T-helper 2 cell treated with Interferon-gamma antibody and Interleukin-4, amounts not matched to agents 100 ng/mL and 5 ng/mL, for 36 hours (primary cell): ENCODE results near the gene SLC46A2. TPM values are rescaled to one million over a fixed set of nuclear protein-coding genes. Genes with fewer than 3 reads are reported as not detected.

Experiments
- intact Hi-C: fragments of 100-400 bp; cut with micrococcal nuclease; formaldehyde crosslinking; loops from one replicate; pipeline ENCODE4 v1.15.1; 2023
- total RNA-seq: library from RNA; stranded (reverse); gene quantifications from 2 replicates; pipeline ENCODE4 v1.2.3, GENCODE V29; 2022

Gene SLC46A2
- total RNA-seq, 1 donor from 2014 or later, result not detected

DNA sequence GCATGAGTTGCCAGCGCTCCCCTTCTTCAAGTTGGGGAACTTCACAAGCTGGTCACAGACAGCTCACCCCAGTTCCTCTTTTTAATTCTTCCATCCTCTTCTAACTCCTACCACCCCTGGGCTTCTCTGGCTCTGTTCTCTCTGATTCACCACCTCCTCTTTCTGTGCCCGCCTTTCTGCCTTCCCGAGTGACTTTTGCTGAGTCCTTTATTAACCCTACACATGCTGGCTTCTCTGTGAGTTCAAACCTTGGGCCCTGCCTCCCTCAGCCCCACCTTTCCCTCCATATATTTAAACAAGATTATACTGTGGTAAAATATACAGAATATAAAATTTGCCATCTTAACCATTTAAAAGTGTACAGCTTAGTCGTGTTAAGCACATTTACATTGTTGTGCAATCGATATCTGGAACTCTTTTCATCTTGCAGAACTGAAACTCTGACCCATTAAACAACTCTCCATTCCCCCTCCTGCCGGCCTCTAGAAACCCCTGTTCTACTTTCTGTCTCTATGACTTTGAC is 32.0 kb downstream of the SLC46A2 start:
- intact Hi-C loops, result no loop called here

DNA sequence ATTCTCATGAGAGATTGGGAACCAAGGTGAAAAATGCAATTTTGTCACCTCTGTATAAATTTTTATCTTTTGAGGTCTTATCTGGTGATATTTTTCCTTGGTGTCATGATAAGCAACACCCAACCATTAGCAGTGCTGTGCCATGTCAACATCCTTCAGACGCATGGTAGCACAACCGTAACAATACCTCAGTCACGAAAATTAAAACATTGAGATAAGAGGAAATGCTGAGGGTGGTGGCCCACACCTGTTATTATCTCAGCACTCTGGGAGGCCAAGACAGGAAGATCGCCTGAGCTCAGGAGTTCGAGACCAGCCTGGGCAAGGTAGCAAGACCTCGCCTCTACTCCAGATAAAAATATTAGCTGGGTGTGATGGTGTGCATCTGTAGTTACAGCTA is 32.7 kb downstream of the SLC46A2 start:
- intact Hi-C loops, result no loop called here

GRCh38 chr9:112856843-112857242 is 33.8 kb downstream of the SLC46A2 start:
- intact Hi-C loops, result no loop called here

GRCh38 chr9:112856200-112856599 is 34.5 kb downstream of the SLC46A2 start:
- intact Hi-C loops, result no loop called here

GRCh38 chr9:112854657-112855056 is 36.0 kb downstream of the SLC46A2 start:
- intact Hi-C loops, result no loop called here

- intact Hi-C loops, result no loop called here
Measured at GRCh38 chr9:112853882-112854585, 36.6 kb downstream of the SLC46A2 start.

DNA sequence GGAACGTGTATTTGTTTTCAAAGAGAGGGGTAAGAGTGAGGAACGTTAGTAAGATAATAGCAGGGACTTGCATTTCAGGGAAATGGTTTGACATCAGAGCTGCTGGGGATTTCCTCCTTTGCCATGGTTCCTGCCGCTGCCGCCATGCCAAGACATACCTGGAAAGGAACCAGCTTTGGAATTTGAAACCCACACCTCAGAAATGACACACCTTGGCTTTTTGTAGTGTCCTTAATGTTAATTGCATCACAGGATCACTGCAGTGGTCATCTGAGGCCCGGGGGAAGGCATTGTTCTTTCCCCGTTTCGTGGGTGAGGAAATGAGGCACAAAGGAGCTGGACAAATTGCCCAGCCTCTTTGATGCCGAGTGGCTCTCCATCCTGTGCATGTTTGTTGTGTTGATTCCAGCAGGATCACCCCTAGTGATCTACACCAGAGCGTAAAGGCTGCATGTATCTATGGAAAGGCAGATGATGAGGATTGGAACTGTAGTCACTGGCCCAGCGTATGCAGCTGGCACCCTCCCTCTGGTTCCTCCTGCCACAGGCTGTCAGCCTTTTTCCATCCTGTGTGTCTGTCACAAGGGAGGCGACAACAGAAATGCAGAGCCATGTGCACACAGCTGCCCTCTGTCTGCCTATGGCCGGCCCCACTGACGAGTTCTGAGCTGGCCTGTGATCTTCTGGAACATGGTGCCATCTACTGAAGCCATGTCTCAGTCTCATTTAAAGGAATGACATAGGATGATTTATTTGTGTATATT is 37.8 kb downstream of the SLC46A2 start:
- intact Hi-C loops, result no loop called here

DNA sequence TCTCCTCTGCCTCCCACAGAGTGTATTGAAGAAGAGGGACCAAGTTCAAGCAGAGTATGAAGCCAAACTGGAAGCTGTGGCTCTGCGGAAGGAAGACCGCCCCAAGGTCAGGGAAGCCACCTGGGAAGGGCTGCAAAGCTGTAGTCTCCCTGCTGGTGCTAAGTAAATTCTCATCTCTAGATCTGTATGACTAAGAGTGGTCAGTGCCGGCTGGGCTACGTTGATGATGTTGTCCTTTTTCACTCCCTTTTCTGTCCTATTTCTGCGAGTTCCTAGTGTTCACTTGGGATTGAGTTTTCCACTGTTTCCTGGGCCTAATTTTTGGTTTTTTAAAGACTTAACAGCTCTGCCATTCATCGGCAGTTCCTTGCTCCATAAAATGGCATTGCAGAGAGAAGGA is 39.8 kb downstream of the SLC46A2 start:
- intact Hi-C loops, result no loop called here

GRCh38 chr9:112849363-112849922 is 41.2 kb downstream of the SLC46A2 start:
- intact Hi-C loops, result no loop called here

- intact Hi-C loops, result no loop called here
Measured at GRCh38 chr9:112848316-112849151, 42.1 kb downstream of the SLC46A2 start.

- intact Hi-C loops, result no loop called here
Measured at GRCh38 chr9:112846528-112847488, 43.9 kb downstream of the SLC46A2 start.

- intact Hi-C loops, result loop anchor here (1.0 to 5.0 kb wide), 2 partner anchors 58 to 267 kb away; no protein-coding TSS in a partner anchor
Measured at GRCh38 chr9:112844771-112845542, 45.7 kb downstream of the SLC46A2 start.

DNA sequence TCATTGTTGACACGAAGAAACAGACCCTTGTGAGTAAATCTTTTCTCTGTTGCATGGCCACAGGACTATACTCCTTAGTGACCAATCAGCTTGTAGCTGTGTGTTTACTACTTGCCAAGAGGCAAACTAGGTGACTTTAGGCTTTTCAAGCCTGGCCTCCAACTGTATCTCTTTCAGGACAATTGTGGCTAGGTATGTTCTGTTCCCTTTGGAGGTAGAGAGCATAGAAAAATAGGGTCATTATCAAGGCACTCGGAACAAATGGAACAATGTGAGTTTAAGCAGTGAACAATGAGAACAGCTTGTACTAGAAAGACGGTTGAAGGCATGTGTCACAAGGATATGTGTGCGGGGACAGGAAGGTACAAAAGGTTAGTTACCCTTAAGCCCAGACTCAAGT is 48.1 kb downstream of the SLC46A2 start:
- intact Hi-C loops, result loop anchor here (5.0 kb wide), 1 partner anchor 270 kb away; no protein-coding TSS in a partner anchor

DNA sequence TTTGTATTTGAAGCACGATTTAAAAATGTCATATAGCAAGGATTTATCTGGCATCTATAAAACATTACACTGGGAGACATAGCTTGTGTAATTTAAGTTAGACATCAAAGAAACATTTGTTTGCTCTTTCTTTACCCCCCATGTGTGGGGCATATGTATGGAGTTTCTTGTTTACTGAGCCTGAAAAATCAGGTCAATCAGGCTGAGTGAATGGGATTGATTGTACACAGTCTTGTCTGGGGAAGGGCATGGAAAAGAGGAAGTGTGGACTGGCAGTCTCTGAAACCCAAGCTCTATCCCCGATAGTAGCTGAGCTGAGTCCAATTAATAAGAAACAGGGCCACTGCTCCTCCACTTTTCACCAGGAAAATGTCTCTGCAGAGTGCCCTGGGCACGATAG is 49.4 kb downstream of the SLC46A2 start:
- intact Hi-C loops, result loop anchor here (5.0 kb wide), 1 partner anchor 271 kb away; no protein-coding TSS in a partner anchor

- intact Hi-C loops, result no loop called here
Measured at GRCh38 chr9:112839331-112839730, 51.3 kb downstream of the SLC46A2 start.

GRCh38 chr9:112838342-112838741 is 52.3 kb downstream of the SLC46A2 start:
- intact Hi-C loops, result no loop called here

DNA sequence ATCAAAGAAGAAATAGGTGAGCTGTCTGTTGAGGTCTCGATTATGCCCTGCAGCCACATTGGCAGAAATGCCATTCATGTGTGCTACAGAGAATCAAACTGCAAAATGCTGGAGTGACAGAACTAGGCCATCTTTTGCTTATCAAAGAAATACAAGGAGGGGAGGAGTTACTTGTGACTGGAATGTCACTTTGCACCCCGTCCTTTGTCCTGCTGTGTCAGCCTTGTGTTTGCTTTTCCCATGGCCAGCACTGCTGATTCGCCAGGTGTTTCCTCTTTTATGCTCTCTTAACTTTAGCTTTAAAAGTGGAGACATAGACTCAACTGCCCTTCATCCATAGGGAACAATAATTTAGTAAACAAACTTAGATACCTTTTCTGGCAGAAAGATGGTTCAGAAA is 54.3 kb downstream of the SLC46A2 start:
- intact Hi-C loops, result no loop called here

DNA sequence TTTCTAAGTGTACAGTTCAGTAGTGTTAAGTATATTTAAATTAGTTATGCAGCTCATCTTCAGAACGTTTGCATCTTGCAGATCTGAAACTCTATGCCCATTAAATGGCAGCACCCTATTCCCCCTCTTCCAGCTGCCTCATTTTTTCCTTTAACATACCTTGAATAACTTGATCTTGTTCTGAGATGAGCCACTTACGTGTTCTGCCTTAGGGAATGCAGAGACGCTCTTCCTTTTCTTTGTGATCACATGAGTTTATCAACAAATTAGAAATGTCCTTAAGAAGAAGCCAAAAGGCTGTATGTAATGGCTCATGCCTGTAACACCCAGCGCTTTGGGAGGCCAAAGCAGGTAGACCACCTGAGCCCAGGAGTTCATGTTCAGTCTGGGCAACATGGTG is 57.6 kb downstream of the SLC46A2 start:
- intact Hi-C loops, result no loop called here

DNA sequence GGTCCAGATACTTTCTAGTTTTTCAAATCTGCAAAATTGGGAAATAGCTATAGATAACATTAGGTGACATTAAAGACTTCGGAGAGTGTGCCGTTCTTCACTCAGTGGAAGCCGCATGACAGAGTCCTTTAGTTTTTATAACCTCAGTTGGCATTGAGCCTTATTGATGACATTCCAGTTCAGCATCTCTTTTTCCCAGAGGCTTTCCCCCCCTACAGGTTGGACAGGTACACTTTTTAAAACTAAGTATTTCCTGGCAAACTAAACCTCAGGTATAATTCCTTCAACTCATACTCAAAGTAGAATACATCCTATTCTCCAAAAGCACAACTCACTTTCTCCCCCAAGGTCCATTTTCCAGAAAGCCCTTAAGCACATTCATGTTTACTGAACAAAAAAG is 58.7 kb downstream of the SLC46A2 start:
- intact Hi-C loops, result no loop called here
